Measurements from ENCODE around the gene SETX. TPM values are rescaled to one million over a fixed set of nuclear protein-coding genes. Genes with fewer than 3 reads are reported as not detected.
"Not testable (repeated sequence)": the region's sequence is repeated elsewhere in the genome, so short reads cannot be mapped to it uniquely, and the experiment has no call there.

Gene SETX
- polyA plus RNA-seq, 10 donors, result 23.8 to 38.6 (median 33.2) TPM

DNA sequence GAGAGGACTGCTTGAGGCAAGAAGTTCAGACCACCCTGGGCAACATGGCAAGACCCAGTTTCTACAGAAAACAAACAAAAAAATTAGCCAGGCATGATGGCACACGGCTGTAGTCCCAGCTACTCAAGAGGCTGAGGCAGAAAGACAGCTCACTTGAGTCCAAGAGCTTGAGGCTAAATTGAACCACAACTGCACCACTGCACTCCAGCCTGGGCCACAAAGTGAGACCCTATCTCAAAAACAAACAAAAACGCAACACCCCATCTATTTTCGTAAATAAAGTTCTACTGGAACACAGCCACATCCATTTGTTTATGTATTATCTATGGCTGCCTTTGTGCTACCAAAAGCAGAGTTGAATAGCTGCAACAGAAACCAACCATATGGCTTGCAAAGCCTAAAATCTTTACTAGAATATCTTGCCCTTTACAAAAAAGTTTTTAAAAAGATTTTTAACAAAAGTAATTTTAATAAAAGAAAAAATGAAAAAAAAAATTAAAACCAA is 67.5 kb downstream of the SETX start:
- no peak for DNase-seq

DNA sequence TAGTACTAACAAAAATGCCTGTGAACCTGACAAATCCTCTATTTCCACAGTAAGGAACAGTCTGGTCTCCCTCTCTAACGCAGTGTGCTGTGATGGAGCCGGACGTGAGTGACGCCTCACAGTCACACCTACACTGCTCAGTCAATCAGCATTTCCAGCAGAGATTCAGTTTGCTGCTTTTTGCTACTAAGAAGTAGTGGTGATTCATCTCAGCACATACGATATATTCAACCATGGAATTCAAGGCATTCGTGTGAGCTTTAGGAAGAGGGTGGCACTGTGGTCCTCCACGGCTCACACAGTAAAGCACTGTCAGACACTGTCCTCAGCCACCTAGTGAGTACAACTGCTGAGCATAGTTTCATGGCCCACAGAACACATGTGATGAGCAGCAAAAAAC is 70.9 kb downstream of the SETX start:
- DNase-seq, result no peak

DNA sequence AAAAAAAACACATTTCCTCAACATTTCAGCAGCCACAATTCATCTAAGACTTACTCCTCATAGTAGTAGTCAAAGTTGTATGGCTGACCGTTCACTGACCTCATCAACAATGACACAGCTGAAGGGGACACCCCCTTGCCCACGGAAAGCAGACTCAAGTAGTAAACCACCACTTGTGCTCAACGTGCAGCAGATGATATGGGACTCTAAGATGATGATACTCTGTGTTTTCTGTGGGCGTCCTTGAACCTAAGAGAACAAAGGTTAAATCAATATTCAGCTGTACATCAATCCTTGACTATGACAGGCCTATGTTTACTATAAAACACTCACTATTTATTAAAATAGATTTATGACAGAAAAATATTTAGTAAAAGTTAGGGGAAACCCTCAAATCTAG is 71.6 kb downstream of the SETX start:
- DNase-seq, result no peak

DNA sequence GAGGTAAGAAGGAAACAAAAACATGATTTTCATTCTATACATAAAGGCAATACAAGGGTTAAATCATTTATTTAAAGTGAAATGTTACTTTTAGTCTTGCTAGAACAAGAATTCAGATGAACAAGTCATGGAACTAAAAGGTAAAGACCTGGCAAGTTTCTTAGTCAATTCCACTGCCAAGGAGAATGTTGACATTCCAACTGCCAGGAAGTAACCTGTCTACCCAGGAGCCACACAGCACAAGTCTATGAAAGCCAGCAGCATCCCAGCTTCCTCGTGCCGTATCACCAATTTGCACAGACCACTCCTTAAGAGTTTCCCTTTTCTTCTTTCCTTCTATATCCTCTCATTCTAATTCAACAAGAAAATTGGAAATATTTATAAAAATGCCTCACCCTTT is 79.9 kb downstream of the SETX start:
- no peak for DNase-seq

DNA sequence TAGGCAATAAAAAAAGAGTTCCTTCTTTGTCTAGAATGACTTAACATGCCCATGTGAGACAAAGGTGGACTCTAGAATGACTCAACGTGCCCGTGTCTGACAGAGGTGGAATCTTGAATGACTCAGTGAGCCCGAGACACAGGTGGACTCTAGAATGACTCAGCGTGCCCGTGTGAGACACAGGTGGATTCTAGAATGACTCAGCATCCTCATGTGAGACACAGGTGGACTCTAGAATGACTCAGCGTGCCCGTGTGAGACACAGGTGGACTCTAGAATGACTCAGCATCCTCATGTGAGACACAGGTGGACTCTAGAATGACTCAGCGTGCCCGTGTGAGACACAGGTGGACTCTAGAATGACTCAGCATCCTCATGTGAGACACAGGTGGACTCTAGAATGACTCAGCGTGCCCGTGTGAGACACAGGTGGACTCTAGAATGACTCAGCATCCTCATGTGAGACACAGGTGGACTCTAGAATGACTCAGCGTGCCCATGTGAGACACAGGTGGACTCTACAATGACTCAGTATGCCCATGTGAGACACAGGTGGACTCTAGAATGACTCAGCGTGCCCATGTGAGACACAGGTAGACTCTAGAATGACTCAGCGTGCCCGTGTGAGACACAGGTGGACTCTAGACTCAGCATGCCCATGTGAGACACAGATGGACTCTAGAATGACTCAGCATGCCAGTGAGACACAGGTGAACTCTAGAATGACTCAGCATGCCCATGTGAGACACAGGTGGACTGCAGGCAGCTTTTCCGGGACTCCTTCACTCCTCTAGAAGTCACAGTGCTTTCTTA is 84.9 kb downstream of the SETX start:
- DNase-seq, result not testable (repeated sequence)

DNA sequence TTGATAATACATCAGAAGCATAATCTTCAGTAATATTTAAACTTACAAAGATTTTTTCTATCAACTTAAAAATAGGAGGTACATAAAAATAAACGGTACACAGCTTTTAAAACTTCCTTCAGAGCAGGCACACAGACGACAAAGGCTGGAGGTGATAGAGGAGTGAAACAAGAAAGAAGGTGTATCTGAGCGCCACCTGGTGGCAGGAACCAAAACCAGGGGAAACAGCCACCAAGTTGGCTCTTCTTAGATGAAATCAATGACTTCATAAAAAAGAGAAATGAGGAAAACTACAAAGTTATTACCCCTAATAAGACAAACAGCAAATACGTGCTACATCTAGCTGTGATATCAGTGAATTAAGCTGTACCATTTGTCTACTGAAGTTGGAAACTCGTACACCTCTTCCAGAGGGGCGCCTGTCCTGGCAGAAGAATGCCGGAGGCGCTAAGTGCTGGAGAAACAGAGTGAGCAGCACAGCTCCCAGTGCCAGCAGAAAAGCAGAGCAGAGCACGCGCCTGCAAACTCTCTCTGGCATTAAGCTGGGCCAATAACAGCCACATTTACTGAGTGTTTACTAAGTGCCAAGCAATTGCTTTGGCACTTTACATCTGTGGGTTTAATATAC is 85.9 kb downstream of the SETX start:
- peak; percentile 23 to 68 (median 62) for DNase-seq

DNA sequence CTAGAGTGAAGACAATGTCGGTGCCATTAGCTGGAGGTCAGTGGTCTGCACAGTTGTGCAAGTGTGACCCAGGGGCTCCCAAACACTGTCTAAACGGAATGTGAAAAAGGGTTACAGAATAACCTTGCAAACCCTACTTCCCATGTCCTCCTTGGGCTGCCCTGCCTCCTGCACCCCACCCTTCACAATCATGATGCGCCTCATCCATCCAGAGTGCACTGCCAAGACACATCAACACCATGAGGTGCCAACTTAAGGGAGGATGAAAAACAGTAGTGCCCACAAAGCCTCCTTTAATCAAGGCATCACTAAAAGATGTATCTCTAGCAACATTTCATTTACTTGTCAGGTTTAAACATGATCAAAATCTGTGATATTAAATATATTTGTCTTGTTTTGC is 87.1 kb downstream of the SETX start:
- no peak for DNase-seq

DNA sequence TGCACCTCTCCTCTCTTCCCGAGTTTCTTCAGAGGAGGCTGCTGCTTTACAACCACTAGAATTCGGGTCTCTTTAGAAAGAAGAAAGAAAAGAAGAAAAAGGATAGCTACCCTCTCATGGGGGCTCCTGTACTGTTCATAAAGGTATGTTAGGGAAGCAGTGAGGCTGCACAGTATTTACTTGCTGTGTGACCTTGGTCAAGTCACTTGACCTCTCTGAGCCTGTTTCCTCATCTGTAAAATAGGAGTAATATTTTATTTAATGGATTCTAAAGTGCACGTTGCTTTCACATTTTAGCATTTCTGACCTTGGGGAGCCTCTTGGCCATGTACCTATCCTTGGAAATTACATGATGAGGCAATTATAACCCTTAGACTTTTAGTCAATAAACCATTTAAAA is 88.8 kb downstream of the SETX start:
- no peak for DNase-seq

DNA sequence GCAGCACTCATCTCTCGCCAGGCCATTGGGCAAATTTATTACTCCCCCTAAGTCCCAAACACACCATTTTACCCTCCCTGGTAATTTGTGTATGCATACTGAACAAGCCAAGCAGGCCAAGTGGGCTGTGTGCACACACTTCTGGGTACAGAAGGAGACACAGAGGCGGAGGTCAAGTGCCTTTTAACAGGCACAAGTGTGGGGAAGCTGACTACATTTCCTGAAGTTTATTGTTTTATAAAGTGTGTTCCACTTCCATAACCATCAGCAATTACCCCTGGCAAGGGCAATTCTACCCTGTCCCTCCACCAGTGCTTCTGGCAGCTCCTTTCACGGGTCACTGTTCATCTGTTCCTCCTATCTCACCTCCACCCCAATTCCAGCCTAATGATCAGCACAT is 93.9 kb downstream of the SETX start:
- no peak for DNase-seq

DNA sequence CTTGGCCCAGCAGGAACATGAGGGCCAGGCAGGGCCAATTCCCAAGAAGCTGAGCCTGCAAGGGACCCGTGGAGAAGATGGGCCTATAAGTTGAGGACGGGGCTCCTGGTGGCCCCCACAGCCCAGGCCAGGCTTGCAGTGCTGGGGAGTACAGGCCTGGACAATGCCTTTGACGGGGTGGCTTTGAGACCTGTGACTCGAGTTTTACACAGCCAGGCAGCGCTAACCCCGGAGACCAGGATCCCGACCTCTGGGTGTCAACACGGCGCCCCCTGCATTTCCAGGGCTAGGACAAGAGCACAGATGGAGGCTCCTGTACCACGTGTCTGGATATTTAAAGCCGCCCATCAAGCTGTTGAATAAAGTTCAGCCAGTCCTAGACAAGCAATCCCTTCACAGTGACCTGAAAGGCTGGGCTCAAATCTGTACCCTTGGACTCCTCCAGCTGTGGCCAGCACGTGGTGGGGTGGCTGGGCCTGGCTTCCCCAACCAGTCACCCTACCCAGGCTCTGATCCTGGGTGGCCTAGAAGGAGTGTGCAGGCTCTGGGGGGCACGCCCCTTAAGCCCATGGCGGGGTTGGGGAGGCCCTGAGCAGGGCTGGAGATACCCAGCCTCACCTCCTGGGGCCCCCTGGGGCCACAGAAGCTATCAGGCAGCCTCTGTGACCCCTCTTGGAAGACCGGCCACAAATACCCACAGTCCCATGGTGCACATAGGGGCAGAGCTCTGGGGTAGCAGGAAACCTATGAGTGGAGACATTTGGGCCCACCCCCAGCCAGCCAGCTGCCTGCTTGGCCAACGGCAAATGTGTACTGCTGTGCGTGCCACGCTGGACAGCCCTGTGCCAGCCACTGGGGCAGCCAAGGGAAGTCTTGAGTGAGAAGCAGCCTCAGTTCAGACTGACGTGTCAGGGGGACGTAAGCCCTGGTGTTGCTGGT is 104.2 kb downstream of the SETX start:
- DNase-seq, result no peak

DNA sequence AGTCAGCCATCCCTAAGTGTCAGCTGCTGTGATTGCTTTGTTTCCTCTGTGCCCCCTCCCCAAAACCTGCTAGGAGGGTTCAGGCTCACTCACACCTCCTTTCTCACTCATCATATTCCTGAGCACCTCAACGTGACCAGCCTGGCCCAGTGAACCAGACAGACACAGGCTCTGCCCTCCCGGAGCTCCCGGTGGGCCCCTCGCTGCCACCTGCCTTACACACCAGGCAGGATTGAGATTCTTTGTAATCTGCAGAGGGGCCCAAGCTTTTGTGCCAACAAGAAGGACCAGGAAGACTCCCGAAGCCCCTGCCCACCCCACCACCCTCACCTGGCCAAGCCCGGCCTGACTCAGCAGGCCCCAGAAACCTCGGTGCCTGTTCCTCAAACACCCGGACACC is 105.1 kb downstream of the SETX start:
- no peak for DNase-seq

DNA sequence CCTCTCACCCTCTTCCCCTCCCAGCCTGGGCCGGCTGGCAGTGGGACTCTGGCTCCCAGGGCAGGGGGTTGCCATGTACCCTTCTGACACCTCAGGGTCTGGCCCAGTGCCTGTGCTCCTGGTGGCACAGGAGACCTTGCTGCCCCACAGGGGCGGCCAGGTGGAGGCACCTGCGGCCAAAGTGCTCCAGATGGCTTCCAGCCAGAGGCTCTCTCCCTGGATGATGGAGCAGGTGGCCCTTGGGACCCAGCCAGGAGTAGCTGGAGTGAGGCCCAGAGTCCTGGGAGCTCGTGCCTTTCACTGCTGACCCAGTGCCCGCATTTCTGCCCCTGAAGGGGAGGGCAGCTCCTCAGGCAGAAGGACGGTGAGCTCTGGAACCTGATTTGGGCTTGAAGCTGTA is 105.7 kb downstream of the SETX start:
- no peak for DNase-seq

DNA sequence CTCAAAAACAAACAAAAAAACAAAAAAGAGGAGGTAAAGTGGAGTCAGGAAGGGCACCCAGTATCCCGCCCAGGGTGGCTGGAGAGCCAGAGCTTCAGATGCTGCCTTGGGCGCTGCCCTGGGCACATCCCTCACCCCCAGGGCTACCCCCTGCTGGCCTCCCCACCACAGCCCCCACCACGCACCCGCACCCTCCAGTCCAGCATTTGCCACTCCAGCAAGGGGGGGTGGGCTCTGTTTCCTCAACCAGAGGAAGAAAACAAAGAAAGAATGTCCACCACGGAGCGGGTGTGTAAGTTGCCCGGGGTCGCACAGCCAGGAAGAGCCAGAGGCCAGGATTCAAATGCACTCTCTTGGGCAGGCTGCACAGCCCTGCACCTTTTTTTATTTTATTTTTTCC is 106.8 kb downstream of the SETX start:
- DNase-seq, result no peak

DNA sequence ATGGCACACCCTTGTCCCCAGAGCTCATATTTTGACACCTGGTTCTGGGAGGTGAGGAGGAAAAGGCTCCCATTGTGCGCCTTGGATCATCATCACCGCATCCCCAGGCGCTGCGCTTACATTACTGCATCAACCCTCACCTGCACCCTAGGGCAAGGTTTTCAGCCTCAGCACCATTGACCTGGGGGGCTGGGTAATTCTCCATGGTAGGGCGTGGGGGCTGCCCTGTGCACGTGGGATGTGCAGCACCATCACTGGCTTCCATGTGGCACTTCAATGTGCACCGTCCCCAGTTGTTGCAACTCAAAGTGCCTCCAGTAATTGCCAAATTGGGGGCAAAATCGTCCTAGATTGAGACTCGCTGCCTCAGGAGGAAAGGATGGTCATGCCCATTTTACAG is 109.3 kb downstream of the SETX start:
- no peak for DNase-seq

DNA sequence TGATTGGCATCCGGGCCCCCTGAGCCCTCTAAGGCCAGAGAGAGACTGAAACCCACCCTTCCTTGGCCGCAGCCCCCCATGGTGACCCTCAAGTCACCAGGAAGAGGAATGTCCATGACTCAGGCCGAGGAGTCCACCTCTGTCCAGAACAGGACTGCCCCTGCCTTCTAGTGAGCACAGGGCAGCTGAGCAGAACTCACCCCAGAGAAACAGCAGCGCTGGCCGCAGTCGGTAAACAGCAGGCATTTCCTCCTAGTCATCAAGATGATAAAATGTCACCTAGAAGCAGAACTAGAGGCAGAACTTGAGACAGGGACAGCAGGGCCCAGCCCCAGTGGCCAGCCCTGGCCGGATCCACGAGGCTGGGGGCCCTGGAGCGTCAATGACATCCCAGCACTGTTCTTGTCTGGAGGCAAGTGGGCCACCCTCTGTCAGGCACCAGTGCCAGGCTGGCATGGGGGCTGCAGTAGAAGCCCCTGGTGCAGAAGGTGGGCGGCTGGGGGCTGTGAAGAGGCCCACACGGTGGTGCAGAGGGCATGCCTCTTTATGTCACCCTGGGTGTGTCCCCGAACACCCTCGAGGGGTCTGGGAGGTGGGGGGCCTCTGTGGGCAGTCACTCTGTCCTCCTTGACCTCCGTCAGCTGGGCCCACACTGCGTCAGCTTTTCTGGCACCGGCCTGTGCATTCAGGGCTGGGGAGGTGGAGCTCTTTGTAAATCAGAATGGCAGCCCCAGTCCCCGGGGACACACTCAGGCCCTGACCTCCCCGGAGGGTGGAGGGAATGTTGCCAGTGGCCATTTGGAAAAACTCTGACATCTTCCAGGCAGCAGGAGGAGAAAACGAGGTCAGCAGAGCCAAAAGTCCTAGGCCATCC is 110.0 kb downstream of the SETX start:
- no peak for DNase-seq

DNA sequence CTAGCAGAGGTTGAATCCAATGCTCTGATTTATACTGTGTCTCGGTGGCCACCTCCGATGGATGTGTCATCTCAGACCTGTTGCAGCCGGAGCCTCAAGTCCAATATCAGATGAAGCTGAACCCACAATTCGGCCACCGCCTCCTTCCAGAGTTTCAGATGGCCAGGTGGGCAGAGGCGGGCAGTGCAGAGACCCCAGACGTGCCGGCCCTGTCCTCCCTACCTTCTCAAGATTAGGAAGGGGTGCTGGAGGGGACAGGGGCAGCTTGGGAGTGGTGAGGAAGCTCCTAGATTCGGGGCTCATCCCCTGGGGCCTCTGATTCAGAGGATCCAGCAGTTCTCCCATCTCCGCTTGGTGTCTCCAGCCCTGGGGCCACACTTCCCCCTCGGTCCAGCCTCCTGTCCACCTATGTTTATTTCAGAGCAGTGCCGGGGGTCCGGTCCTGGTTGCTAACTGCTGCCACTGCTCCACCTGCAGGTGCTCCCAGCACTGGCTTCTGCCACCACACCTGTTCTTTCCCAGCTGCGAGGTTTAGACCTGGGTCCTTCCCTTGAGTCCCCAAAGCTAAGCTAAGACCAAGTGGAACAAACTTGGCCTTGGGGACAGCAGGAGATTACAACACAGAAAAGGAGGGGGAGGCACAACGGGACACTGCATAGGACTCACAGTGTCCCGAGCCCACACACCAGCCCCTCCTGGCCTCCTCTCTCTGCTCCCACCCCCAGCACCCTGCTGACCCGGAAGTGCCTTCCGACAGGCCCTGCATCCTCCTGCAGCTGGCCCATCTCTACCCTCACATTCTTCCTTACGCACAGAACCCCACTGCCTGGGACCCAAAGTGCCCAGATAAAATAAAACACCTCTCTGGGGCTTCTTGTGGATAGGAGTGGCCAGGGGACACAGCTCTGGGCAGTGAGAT is 111.4 kb downstream of the SETX start:
- no peak for DNase-seq

DNA sequence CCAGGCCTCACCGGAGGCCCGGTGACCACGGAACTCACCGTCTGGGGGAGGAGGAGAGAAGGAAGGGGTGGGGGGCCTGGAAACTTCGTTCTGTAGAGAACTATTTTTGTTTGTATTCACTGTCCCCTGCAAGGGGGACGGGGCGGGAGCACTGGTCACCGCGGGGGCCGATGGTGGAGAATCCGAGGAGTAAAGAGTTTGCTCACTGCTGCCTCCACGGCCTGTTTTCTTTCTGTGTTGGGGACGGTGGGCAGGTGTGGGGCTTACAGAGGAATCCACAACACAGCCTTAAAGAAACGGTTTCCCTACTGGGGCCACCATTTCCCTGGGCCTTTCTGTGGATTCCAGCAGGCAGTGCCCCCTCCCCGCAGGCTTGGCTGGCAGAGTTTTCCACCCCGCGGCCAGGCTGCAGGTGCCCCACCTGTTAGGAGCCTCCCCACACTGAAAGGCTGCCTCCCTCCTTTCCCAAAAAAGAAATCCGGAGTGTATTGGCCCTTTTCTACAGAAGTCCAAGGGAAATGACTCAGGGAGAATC is 112.1 kb downstream of the SETX start:
- DNase-seq, result peak in 2 of 3 donors; percentile 18 to 52

DNA sequence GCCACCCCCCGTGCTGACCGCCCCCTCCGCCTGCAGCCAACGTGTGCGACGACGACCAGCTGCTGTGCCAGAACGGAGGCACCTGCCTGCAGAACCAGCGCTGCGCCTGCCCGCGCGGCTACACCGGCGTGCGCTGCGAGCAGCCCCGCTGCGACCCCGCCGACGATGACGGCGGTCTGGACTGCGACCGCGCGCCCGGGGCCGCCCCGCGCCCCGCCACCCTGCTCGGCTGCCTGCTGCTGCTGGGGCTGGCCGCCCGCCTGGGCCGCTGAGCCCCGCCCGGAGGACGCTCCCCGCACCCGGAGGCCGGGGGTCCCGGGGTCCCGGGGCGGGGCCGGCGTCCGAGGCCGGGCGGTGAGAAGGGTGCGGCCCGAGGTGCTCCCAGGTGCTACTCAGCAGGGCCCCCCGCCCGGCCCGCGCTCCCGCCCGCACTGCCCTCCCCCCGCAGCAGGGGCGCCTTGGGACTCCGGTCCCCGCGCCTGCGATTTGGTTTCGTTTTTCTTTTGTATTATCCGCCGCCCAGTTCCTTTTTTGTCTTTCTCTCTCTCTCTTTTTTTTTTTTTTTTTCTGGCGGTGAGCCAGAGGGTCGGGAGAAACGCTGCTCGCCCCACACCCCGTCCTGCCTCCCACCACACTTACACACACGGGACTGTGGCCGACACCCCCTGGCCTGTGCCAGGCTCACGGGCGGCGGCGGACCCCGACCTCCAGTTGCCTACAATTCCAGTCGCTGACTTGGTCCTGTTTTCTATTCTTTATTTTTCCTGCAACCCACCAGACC is 112.8 kb downstream of the SETX start:
- peak in 2 of 3 donors; percentile 35 to 55 for DNase-seq

DNA sequence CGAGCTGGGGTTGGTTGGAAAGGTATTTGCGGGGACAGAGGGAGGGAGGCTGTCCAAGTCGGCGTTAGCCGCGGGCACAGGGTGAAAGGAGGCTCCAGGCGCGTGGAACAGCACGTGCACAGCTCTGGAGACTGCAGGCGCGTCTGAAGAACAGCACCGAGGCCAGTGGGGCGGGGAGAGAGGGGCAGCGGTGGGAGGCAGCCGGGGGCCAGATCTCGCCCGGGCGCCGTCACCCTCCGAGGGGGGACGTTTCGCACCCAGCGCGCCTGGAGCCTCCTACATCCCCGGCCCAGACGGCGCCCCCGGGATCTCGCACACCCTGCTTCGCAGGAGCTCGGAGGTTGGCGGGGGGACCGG is 113.3 kb downstream of the SETX start:
- no peak for DNase-seq

Data from muscle of back (tissue), 11 donors.